ENCODE measurements around the gene SUCNR1.
"Not testable (repeated sequence)": the region's sequence is repeated elsewhere in the genome, so short reads cannot be mapped to it uniquely, and the experiment has no call there.

The SUCNR1 gene

DNA sequence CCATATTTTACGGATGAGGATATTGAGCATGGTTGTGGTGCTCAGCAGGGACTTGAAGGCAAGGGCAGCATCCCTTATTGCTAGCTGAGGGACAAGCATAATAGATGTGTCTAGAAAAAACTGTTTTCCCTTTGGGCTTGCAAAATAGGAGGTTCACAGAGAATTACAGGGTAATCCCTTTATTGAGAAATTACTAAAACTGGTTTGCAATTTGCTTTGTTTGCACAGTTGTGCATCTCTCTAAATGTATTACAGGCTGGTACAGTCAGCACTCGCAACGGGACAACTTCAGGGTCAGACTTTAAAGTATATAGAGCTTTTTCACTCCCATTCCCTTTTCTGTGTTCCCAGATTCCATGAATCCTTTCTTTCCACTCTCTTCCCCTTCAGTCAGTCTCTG, 51.3 kb downstream of the SUCNR1 start:
- TF ChIP-seq, protein P1, sequence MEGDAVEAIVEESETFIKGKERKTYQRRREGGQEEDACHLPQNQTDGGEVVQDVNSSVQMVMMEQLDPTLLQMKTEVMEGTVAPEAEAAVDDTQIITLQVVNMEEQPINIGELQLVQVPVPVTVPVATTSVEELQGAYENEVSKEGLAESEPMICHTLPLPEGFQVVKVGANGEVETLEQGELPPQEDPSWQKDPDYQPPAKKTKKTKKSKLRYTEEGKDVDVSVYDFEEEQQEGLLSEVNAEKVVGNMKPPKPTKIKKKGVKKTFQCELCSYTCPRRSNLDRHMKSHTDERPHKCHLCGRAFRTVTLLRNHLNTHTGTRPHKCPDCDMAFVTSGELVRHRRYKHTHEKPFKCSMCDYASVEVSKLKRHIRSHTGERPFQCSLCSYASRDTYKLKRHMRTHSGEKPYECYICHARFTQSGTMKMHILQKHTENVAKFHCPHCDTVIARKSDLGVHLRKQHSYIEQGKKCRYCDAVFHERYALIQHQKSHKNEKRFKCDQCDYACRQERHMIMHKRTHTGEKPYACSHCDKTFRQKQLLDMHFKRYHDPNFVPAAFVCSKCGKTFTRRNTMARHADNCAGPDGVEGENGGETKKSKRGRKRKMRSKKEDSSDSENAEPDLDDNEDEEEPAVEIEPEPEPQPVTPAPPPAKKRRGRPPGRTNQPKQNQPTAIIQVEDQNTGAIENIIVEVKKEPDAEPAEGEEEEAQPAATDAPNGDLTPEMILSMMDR (IDR thresholded peaks at IDR 0.05; ENCODE audit: control insufficient read depth, extremely low read depth, insufficient read depth), result no peak
- H3K4me3 ChIP-seq (ENCODE audit: low read depth, low read length), result no peak overlapping the region
- no peak for DNase-seq (ENCODE audit: low read depth)

GRCh38 chr3:151925419-151925818, 52.0 kb downstream of the SUCNR1 start:
- H3K4me3 ChIP-seq (ENCODE audit: low read depth, low read length), result no peak overlapping the region
- TF ChIP-seq, protein P1 (IDR thresholded peaks at IDR 0.05; ENCODE audit: control insufficient read depth, extremely low read depth, insufficient read depth), result no peak
- no peak for DNase-seq (ENCODE audit: low read depth)

GRCh38 chr3:151925876-151926275, 52.4 kb downstream of the SUCNR1 start:
- no peak overlapping the region for H3K4me3 ChIP-seq (ENCODE audit: low read depth, low read length)
- DNase-seq (ENCODE audit: low read depth), result no peak

GRCh38 chr3:151926956-151927355, 53.5 kb downstream of the SUCNR1 start:
- TF ChIP-seq, protein P1 (IDR thresholded peaks at IDR 0.05; ENCODE audit: control insufficient read depth, extremely low read depth, insufficient read depth), result no peak
- H3K4me3 ChIP-seq (ENCODE audit: low read depth, low read length), result no peak overlapping the region
- no peak for DNase-seq (ENCODE audit: low read depth)

More at GRCh38 chr3:151925876-151926275, 52.4 kb downstream of the SUCNR1 start:
- TF ChIP-seq, protein P1 (IDR thresholded peaks at IDR 0.05; ENCODE audit: control insufficient read depth, extremely low read depth, insufficient read depth), result no peak

DNA sequence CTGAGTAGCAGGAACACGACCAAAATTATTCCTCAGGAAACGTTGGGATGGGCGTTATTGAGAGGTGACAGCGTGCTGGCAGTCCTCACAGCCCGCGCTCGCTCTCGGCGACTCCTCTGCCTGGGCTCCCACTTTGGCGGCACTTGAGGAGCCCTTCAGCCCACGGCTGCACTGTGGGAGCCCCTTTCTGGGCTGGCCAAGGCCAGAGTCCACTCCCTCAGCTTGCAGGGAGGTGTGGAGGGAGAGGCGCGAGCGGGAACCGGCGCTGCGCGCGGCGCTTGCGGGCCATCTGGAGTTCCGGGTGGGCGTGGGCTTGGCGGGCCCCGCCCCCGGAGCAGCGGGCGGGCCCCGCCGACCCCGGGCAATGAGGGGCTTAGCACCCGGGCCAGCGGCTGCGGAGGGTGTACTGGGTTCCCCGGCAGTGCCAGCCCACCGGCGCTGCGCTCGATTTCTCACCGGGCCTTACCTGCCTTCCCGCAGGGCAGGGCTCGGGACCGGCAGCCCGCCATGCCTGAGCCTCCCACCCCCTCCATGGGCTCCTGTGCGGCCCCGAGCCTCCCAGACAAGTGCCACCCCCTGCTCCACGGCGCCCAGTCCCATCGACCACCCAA, 54.6 kb downstream of the SUCNR1 start:
- not testable (repeated sequence) for DNase-seq (ENCODE audit: low read depth); H3K4me3 ChIP-seq (ENCODE audit: low read depth, low read length)

DNA sequence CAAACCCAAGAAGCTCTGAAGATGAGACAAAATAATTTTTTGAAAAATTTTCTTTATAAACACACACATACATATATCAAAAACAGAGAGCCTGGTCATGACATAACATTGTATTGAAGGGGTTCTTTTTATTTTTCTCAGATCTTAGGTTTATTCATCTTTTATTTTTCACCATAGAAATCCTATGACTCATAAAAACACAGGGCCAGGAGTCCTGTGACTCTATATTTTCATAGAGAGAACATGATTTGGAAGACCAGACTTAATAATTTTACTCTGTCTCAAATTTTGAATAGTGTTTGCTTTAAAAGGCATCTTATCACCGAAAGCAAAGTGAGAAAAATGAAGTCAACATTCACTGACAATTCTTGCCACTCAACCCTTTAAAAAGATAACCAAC, 57.7 kb downstream of the SUCNR1 start:
- DNase-seq (ENCODE audit: low read depth), result no peak
- TF ChIP-seq, protein P1 (IDR thresholded peaks at IDR 0.05; ENCODE audit: control insufficient read depth, extremely low read depth, insufficient read depth), result no peak

DNA sequence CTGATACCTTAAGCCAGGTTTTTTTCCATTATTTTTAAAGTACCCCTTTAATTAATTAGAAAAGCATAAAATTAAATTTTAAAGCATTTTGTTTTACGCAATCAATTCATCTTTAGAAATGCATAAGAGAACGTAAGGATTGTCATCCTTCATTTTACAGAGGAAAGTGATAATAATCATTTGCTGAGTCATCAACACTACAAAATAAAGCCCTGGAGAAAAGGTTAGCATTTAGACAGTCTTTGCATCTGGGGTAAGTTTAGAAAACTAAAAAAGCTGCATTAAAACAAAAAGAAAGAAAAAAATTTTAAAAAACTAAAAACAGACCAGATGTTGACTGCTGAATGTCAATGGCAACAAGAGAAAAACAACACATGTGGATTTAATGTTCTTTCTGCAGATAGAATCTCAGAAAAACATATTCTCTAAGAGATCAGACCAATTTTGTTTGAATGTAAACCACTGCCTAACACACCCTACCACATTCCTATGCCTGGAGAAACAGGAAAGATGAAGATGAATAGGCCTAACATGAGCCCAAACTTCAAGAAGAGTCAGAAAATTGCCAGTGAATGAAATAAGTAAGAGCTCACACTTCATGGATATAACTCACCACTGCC, 59.9 kb downstream of the SUCNR1 start:
- DNase-seq (ENCODE audit: low read depth), result no peak
- TF ChIP-seq, protein P1 (IDR thresholded peaks at IDR 0.05; ENCODE audit: control insufficient read depth, extremely low read depth, insufficient read depth), result no peak
- no peak overlapping the region for H3K4me3 ChIP-seq (ENCODE audit: low read depth, low read length)

More for the DNA sequence above, 57.7 kb downstream of the SUCNR1 start:
- no peak overlapping the region for H3K4me3 ChIP-seq (ENCODE audit: low read depth, low read length)
